ENCODE measurements around the gene PPP1R14D. TPM values are rescaled to one million over a fixed set of nuclear protein-coding genes. Genes with fewer than 3 reads are reported as not detected.

The PPP1R14D gene
- total RNA-seq, 1 donor from 2014 or later: not detected

DNA sequence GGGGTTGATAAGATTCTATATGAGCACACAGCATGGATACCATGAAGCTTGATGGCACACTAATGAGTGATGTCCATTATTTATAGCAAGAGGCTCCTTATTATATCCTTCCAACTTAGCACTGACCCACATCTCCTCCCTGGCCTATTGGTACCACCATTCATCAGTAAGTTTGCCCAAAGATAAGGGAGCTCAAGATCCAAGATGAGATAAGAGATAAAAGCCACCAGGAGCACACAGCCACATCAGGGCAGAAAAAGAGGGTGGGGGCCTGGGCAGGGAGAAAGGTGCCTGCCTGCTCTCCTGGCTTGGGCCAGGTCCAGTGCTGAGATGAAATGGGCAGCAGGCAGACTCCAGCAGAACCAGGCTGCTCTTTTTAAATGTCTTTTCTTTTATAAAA lies 4.4 kb upstream of the PPP1R14D start:
- Mint-ChIP-seq H3K4me1 (no peaks in the 10 kb centered on the region), H3K4me3 (no peak overlapping the region), H3K9me3 (no peaks in the 10 kb centered on the region), H3K27ac (ENCODE audit: unreplicated experiment) (no peak overlapping the region), H3K36me3 (ENCODE audit: low read depth) (no peaks in the 10 kb centered on the region), H3K27me3 (ENCODE audit: low read depth) (peaks cover 6% of the 10 kb centered on the region)
- TF ChIP-seq, protein P1, sequence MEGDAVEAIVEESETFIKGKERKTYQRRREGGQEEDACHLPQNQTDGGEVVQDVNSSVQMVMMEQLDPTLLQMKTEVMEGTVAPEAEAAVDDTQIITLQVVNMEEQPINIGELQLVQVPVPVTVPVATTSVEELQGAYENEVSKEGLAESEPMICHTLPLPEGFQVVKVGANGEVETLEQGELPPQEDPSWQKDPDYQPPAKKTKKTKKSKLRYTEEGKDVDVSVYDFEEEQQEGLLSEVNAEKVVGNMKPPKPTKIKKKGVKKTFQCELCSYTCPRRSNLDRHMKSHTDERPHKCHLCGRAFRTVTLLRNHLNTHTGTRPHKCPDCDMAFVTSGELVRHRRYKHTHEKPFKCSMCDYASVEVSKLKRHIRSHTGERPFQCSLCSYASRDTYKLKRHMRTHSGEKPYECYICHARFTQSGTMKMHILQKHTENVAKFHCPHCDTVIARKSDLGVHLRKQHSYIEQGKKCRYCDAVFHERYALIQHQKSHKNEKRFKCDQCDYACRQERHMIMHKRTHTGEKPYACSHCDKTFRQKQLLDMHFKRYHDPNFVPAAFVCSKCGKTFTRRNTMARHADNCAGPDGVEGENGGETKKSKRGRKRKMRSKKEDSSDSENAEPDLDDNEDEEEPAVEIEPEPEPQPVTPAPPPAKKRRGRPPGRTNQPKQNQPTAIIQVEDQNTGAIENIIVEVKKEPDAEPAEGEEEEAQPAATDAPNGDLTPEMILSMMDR (conservative IDR thresholded peaks at IDR 0.05): no peak
- DNase-seq (ENCODE audit: low read depth, low spot score): no peak

DNA sequence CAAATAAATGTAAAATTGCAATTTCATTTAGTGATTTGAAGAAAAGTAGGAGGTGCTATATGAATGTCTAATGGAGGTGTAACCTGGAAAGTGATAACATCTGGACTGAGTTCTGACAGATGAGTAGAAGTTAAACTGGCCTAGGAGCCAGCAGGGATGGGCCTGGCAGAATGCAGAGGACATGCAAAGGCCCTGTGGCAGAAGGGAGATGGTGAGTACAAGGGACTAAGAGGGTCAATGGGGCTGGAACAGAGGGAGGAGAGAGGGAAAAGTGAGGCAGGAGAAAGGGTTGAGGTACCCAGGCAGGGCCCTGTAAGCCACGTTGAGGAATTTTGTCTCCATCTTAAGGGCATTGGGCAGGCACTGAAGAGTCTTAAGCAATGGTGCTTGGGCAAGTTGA lies 3.4 kb upstream of the PPP1R14D start:
- no peak overlapping the region for H3K27ac Mint-ChIP-seq (ENCODE audit: unreplicated experiment)
- H3K36me3 Mint-ChIP-seq (ENCODE audit: low read depth): no peaks in the 10 kb centered on the region
- no peak for DNase-seq (ENCODE audit: low read depth, low spot score)
- peaks cover 9% of the 10 kb centered on the region for H3K27me3 Mint-ChIP-seq (ENCODE audit: low read depth)
- H3K9me3 Mint-ChIP-seq: no peaks in the 10 kb centered on the region
- TF ChIP-seq, protein P1 (conservative IDR thresholded peaks at IDR 0.05): no peak
- no peak overlapping the region for H3K4me3 Mint-ChIP-seq
- H3K4me1 Mint-ChIP-seq: no peaks in the 10 kb centered on the region

DNA sequence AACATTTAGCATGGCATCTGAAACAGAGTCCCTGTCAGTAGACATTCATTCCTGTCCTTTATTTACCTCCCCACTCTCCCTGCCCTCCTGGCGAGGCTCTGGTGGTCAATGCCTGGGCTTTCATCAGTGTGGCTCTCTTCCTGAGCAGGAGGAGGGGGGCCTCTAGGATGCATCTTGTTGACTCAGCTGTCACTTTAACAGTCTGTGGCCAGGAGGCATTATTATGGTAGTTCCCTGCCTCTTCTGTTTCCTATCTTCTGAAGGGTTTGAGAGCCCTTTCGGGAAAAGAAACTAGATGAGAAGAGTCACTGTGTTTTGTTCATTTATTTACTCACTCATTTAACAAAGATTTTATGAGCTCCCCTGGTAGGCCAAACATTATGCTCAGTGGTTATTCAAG lies 2.4 kb upstream of the PPP1R14D start:
- DNase-seq (ENCODE audit: low read depth, low spot score): no peak
- no peak overlapping the region for H3K27ac Mint-ChIP-seq (ENCODE audit: unreplicated experiment)
- peaks cover 13% of the 10 kb centered on the region for H3K27me3 Mint-ChIP-seq (ENCODE audit: low read depth)
- no peaks in the 10 kb centered on the region for H3K36me3 Mint-ChIP-seq (ENCODE audit: low read depth)
- no peak overlapping the region for H3K4me3 Mint-ChIP-seq
- H3K9me3 Mint-ChIP-seq: no peaks in the 10 kb centered on the region
- TF ChIP-seq, protein P1 (conservative IDR thresholded peaks at IDR 0.05): no peak
- H3K4me1 Mint-ChIP-seq: no peaks in the 10 kb centered on the region

DNA sequence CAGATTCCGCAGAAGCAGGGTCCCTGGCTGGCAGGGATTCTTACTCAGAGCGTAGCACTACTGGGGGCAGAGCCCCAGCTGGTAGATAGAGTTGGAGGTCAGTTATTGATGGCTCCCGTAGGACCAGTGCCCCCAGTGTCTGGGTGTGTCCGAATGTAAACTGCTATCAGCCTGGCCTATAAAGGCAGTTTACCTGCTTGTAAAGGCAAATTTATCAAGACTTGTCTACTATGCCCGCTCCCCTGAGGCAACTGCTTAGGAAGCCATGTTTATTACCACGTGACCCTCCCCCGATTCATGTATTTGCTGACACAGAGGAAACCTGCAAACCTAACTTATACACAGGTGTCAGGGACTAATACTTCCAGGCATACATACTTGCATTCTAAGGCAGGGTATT lies 607 bp upstream of the PPP1R14D start:
- Mint-ChIP-seq H3K4me3 (no peak overlapping the region), H3K36me3 (ENCODE audit: low read depth) (no peaks in the 10 kb centered on the region), H3K27me3 (ENCODE audit: low read depth) (peaks cover 13% of the 10 kb centered on the region), H3K4me1 (no peaks in the 10 kb centered on the region), H3K27ac (ENCODE audit: unreplicated experiment) (no peak overlapping the region), H3K9me3 (no peaks in the 10 kb centered on the region)
- no peak for DNase-seq (ENCODE audit: low read depth, low spot score)
- TF ChIP-seq, protein P1 (conservative IDR thresholded peaks at IDR 0.05): no peak

DNA sequence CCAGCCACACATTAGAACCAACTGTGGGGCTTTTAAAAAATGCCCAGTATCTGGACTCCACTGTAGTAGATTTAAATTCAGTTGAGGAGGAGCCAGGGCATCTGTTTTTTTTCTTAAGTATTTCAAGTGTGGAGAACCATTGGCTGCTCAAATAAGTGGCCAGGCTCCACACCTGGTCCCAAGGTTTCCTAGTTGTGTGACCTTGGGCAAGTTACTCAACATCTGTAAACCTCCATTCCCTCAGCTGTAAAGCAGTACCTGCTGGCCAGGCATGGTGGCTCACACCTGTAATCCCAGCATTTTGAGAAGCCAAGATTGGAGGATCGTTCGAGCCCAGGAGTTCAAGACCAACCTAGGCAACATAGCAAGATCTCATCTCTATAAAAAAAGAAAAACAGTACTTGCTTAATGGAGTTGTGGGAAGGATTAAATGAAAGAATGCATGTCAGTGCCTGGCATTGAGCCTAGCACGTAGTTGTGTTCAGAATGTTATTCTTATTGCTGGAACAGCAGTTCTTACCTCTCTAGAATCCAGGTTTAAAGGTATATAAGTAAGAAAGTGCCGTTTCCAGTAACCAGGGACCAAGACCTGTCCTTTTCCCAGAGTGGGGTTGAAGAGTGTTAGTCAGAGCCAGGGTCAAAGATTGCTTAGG lies 2.0 kb downstream of the PPP1R14D start:
- H3K36me3 Mint-ChIP-seq (ENCODE audit: low read depth): no peaks in the 10 kb centered on the region
- no peaks in the 10 kb centered on the region for H3K4me1 Mint-ChIP-seq
- H3K27me3 Mint-ChIP-seq (ENCODE audit: low read depth): peaks cover 13% of the 10 kb centered on the region
- no peak overlapping the region for H3K27ac Mint-ChIP-seq (ENCODE audit: unreplicated experiment)
- H3K4me3 Mint-ChIP-seq: no peak overlapping the region
- TF ChIP-seq, protein P1 (conservative IDR thresholded peaks at IDR 0.05): no peak
- DNase-seq (ENCODE audit: low read depth, low spot score): no peak
- no peaks in the 10 kb centered on the region for H3K9me3 Mint-ChIP-seq

All from neural crest cell (in vitro differentiated cells).